22Rv1 (cell line): Measurements from ENCODE around the gene SFT2D1.

Experiments used
- CTCF ChIP-seq: fragments of 450-650 bp; IDR thresholded peaks from 2 replicates; pipeline ENCODE4 v1.5.1; 2017; ENCODE audit warnings: mild to moderate bottlenecking
- ZFX ChIP-seq: fragments of 450-650 bp; IDR thresholded peaks from 2 replicates; pipeline ENCODE4 v1.6.1; 2017; ENCODE audit warnings: antibody characterized with exemption, borderline replicate concordance

GRCh38 chr6:166334878-166335277, 7.5 kb downstream of the SFT2D1 start:
- no peak for TF ChIP-seq CTCF
- no peak for TF ChIP-seq ZFX
